ENCODE measurements around the gene FKBP2. TPM values are rescaled to one million over a fixed set of nuclear protein-coding genes. Genes with fewer than 3 reads are reported as not detected.

FKBP2 gene
- total and polyA plus RNA-seq, 7 donors, result 49.2 to 213 (median 70.5) TPM

DNA sequence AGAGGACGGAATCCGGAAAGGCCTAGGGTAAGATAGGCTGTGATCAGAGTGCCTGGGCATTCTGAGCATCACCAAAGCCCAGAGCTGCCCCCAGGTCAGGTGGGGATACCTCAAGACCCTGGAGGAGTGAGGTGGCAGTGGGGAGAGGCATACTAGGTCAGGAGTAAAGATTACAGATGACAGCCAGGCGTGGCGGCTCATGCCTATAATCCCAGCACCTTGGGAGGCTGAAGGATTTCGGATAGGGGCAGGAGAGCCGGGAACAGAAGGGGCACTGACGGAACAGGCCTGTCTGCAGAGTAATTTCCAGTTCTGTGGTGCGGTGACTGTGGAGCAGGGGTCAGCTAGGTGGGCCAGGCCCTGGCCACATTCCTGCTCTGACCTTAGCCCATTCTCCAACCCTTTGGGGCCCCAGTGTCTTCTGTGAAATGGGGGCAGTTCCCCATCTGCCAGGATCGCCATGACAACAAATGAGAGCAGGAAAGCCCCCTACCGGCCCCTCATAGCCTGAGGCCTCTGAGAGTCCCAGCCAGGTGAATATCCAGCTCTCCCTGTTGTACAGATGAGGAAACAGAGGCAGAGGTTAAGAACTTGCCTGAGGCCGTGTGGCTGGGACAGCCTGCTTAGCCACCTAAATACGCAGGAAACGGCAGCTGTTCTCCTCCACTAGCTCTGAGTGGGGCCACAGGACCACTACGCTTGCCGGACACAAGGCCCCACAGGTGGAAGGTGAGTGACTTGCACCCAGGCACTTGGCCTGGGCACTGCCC lies 34.3 kb downstream of the FKBP2 start:
- WGBS, 2 donors, result 92 to 93% methylated on average over 15 of the region's 15 CpGs
- intact Hi-C loops (cut with DNase I), result no loop called here
- H3K36me3 ChIP-seq, result peaks cover 0 to 43% (median 10%) of the 10 kb centered on the region in 4 donors

DNA sequence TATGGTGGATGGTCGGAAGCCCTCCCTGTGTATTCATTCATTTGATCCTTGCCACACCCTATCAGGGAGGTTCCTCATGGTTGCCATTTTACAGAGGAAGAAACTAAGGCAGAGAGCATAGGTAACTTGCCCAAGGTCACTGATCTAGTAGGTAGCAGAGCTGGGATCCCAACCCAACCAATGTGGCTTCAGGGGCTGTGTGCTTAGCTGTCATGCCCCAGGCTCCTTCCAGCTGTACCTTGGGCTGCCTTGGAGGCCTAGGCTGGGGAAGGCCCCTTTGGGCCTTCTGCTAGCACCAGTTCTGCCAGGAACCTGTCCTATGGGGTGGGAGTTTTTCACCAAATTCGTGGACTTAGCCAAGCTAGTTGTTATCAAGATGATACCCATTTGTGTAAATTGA lies 34.9 kb downstream of the FKBP2 start:
- intact Hi-C loops (cut with DNase I), result no loop called here
- Histone ChIP-seq H3K36me3 (peaks cover 0 to 47% (median 10%) of the 10 kb centered on the region in 4 donors), H3K27me3 (no peaks in the 10 kb centered on the region), H3K27ac (no peak overlapping the region), H3K4me3 (no peak overlapping the region), H3K9me3 (no peaks in the 10 kb centered on the region), H3K4me1 (peaks cover 0 to 12% (median 10%) of the 10 kb centered on the region in 4 donors)
- no peak for DNase-seq
- WGBS, 2 donors, result 70 to 83% methylated on average over 2 of the region's 2 CpGs
- TF ChIP-seq POLR2AphosphoS5 (IDR thresholded peaks at IDR 0.05) (no peak), POLR2A (IDR thresholded peaks at IDR 0.05) (no peak), EP300 (IDR thresholded peaks at IDR 0.05) (no peak)
- TF ChIP-seq, protein P1, sequence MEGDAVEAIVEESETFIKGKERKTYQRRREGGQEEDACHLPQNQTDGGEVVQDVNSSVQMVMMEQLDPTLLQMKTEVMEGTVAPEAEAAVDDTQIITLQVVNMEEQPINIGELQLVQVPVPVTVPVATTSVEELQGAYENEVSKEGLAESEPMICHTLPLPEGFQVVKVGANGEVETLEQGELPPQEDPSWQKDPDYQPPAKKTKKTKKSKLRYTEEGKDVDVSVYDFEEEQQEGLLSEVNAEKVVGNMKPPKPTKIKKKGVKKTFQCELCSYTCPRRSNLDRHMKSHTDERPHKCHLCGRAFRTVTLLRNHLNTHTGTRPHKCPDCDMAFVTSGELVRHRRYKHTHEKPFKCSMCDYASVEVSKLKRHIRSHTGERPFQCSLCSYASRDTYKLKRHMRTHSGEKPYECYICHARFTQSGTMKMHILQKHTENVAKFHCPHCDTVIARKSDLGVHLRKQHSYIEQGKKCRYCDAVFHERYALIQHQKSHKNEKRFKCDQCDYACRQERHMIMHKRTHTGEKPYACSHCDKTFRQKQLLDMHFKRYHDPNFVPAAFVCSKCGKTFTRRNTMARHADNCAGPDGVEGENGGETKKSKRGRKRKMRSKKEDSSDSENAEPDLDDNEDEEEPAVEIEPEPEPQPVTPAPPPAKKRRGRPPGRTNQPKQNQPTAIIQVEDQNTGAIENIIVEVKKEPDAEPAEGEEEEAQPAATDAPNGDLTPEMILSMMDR (IDR thresholded peaks at IDR 0.05), result no peak

More for the DNA sequence above, 34.3 kb downstream of the FKBP2 start:
- no peaks in the 10 kb centered on the region for H3K9me3 ChIP-seq
- H3K4me1 ChIP-seq, result peaks cover 0 to 12% (median 10%) of the 10 kb centered on the region in 4 donors
- no peaks in the 10 kb centered on the region for H3K27me3 ChIP-seq
- no peak overlapping the region for H3K4me3 ChIP-seq
- no peak overlapping the region for H3K27ac ChIP-seq
- DNase-seq, result no peak
- no peak for TF ChIP-seq POLR2A (IDR thresholded peaks at IDR 0.05)
- no peak for TF ChIP-seq EP300 (IDR thresholded peaks at IDR 0.05)
- TF ChIP-seq, protein P1 (IDR thresholded peaks at IDR 0.05), result no peak
- TF ChIP-seq POLR2AphosphoS5 (IDR thresholded peaks at IDR 0.05), result no peak

DNA sequence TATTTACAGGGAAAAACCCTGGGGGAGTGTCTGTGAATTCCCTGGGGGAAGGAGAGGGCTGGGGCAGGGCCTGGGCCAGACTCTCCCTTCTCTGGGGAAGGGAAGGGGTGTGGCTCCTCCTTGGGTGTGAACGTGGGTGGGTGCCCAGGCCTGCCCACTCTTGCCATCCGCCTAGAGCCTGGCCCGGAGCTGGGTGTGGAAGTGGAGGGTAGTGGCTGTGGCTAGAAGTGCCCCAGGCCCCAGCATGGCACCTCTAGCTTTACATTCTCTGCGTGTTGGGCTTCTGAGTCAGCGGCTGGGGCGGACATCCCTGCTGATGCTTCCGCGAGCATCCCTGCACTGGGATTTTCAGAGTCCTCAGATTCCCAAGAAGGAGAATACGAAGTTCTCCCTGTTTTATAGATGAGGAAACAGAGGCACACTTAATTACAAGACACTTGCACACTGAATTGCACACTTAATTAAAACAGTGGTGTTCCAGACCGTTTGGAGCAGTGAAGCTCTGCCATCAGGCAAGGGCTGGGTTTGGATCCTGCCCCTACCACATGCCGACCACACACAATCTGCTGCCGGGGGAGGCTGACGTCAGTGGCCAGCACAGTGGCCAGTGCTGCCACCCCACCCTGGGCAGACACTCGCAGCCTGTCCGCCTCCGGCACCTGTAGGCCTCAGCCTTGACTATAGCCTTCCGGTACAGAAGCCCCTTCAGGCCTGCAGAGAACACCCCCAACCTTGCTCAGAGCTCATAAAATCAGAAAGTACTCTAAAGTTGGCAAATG lies 35.9 kb downstream of the FKBP2 start:
- no peak overlapping the region for H3K27ac ChIP-seq
- TF ChIP-seq, protein P1 (IDR thresholded peaks at IDR 0.05), result no peak
- TF ChIP-seq EP300 (IDR thresholded peaks at IDR 0.05) (no peak), POLR2AphosphoS5 (IDR thresholded peaks at IDR 0.05) (no peak), POLR2A (IDR thresholded peaks at IDR 0.05) (no peak)
- WGBS, 2 donors, result 53 to 78% methylated on average over 17 of the region's 17 CpGs
- DNase-seq, result no peak
- intact Hi-C loops (cut with DNase I), result no loop called here
- no peak overlapping the region for H3K4me3 ChIP-seq
- no peaks in the 10 kb centered on the region for H3K27me3 ChIP-seq
- H3K9me3 ChIP-seq, result no peaks in the 10 kb centered on the region
- peaks cover 1 to 57% (median 15%) of the 10 kb centered on the region in 4 donors for H3K36me3 ChIP-seq
- peaks cover 0 to 9% (median 7%) of the 10 kb centered on the region in 4 donors for H3K4me1 ChIP-seq

DNA sequence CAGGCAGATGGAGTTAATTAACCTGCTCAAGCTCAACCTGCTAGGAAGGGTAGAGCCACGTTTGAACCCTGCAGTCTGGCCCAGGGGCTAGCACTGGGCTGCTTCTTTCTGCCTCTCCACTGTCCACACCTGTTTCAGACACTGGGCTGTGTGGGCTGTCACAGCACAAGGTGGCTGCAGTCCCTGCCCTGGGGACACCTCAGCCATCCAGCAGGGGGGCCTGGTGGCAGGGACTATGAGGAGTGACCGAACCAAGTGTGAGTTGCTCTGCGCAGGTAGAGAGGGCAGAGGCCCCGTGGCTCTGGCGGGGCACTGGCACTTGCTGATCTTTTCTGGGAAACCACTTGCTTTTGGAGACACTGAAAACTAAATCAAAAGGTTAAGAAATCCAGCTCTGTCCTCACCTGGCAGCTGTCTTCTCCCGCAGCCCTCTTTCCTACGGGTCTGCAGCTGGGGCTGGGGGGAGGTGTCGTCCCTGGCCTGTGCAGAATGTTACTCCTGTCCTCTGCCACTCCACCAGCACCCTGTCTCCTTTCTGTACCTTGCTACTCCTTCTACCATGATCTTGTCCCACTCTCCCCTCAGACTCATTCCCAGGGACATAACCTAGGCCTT lies 37.8 kb downstream of the FKBP2 start:
- 88 to 94% methylated on average over 8 of the region's 8 CpGs for WGBS, 2 donors
- H3K27me3 ChIP-seq, result no peaks in the 10 kb centered on the region
- H3K4me3 ChIP-seq, result no peak overlapping the region
- no peak overlapping the region for H3K27ac ChIP-seq
- intact Hi-C loops (cut with DNase I), result no loop called here
- H3K4me1 ChIP-seq, result peaks cover 0 to 12% (median 10%) of the 10 kb centered on the region in 4 donors
- no peak for DNase-seq
- peaks cover 5 to 61% (median 22%) of the 10 kb centered on the region in 4 donors for H3K36me3 ChIP-seq
- H3K9me3 ChIP-seq, result no peaks in the 10 kb centered on the region
- TF ChIP-seq, protein P1 (IDR thresholded peaks at IDR 0.05), result no peak
- TF ChIP-seq EP300 (IDR thresholded peaks at IDR 0.05), result no peak
- no peak for TF ChIP-seq POLR2A (IDR thresholded peaks at IDR 0.05)
- TF ChIP-seq POLR2AphosphoS5 (IDR thresholded peaks at IDR 0.05), result no peak

Measured in sigmoid colon (tissue), 7 donors.